GM12864 (cell line): ENCODE measurements around the gene GOLPH3L.
"Not testable (repeated sequence)": the region's sequence is repeated elsewhere in the genome, so short reads cannot be mapped to it uniquely, and the experiment has no call there.

Source experiments
- DNase-seq: peaks from one replicate; pipeline ENCODE4 v3.0.0-alpha.2; 2011; ENCODE audit warnings: low read depth
- H3K4me3 ChIP-seq: 2 replicates; pipeline ENCODE4 v1.5.1; 2011; ENCODE audit warnings: mild to moderate bottlenecking, low read depth, low read length, control low read depth
- CTCF ChIP-seq: IDR thresholded peaks from 2 replicates; pipeline ENCODE4 v1.5.1; 2011; ENCODE audit warnings: low read depth, mild to moderate bottlenecking, moderate library complexity, low read length, control low read depth, inconsistent platforms; ENCODE audit errors: missing control alignments

Gene GOLPH3L

GRCh38 chr1:150629115-150629928, 67.6 kb downstream of the GOLPH3L start, which contains the start of gene ENSA:
Gene ENSA, minus strand, starts transcription at chr1:150629612. Its CDS starts 142 bp downstream, at chr1:150629470.
- TF ChIP-seq CTCF = no peak
- peak; percentile 99 for DNase-seq
- H3K4me3 ChIP-seq = peak within 1 kb of the TSS; percentile 62

- DNase-seq = no peak
- TF ChIP-seq CTCF = no peak
- H3K4me3 ChIP-seq = peak overlapping the region; percentile 62
These were observed 68.2 kb downstream of the GOLPH3L start for GRCh38 chr1:150628766-150629114.

- DNase-seq = no peak
- no peak for TF ChIP-seq CTCF
- H3K4me3 ChIP-seq = peak overlapping the region; percentile 62
These were observed 69.0 kb downstream of the GOLPH3L start for GRCh38 chr1:150627826-150628410.

GRCh38 chr1:150626150-150626549, 70.8 kb downstream of the GOLPH3L start:
- DNase-seq = no peak
- TF ChIP-seq CTCF = no peak
- H3K4me3 ChIP-seq = no peak overlapping the region

- not testable (repeated sequence) for DNase-seq, H3K4me3 ChIP-seq
These were observed 72.4 kb downstream of the GOLPH3L start for GRCh38 chr1:150624546-150624945.

GRCh38 chr1:150624134-150624533, 72.8 kb downstream of the GOLPH3L start:
- not testable (repeated sequence) for H3K4me3 ChIP-seq, DNase-seq

- TF ChIP-seq CTCF = no peak
- no peak overlapping the region for H3K4me3 ChIP-seq
- DNase-seq = no peak
These were observed 74.5 kb downstream of the GOLPH3L start for GRCh38 chr1:150622303-150622975.
